Nephron (organoid): Measurements from ENCODE around the gene ELL.

Source experiments
- H3K27ac Mint-ChIP-seq, 3 experiments: 2 replicates each; pipeline ENCODE4 v1.8.0; 2020; ENCODE audit warnings: mixed read lengths in 3 of 3, mild to moderate bottlenecking in 2 of 3, moderate library complexity in 1 of 3
- H3K27me3 Mint-ChIP-seq: 2 replicates; pipeline ENCODE4 v1.8.0; 2021; ENCODE audit warnings: low read depth, mild to moderate bottlenecking, moderate library complexity, mixed read lengths
- H3K36me3 Mint-ChIP-seq: 2 replicates; pipeline ENCODE4 v1.8.0; 2020; ENCODE audit warnings: low read depth, mixed read lengths
- H3K4me1 Mint-ChIP-seq: 2 replicates; pipeline ENCODE4 v1.8.0; 2020; ENCODE audit warnings: mixed read lengths
- H3K4me3 Mint-ChIP-seq, 3 experiments: 2 replicates each; pipeline ENCODE4 v1.8.0; 2020; ENCODE audit warnings: mild to moderate bottlenecking in 3 of 3, mixed read lengths in 3 of 3, moderate library complexity in 2 of 3
- H3K9me3 Mint-ChIP-seq: 2 replicates; pipeline ENCODE4 v1.8.0; 2020; ENCODE audit warnings: mixed read lengths
- CTCF ChIP-seq, 3 experiments: fragments of 200-600 bp; sonication (generic); IDR thresholded peaks; one replicate each; pipeline ENCODE4 v1.5.0; 2021; ENCODE audit warnings: antibody characterized with exemption in 3 of 3; ENCODE audit not compliant: unreplicated experiment in 3 of 3

Gene ELL

GRCh38 chr19:18496167-18496979 lies 25.5 kb downstream of the ELL start:
- no peak for TF ChIP-seq CTCF (IDR thresholded peaks at IDR 0.05; ENCODE audit: unreplicated experiment in 3 of 3)
- Mint-ChIP-seq H3K4me1 (peaks cover 44% of the 10 kb centered on the region), H3K27me3 (no peaks in the 10 kb centered on the region), H3K4me3 (no peak overlapping the region), H3K9me3 (no peaks in the 10 kb centered on the region), H3K36me3 (no peaks in the 10 kb centered on the region), H3K27ac (no peak overlapping the region)

GRCh38 chr19:18495204-18495911 lies 26.5 kb downstream of the ELL start:
- Mint-ChIP-seq H3K4me3 (no peak overlapping the region), H3K27me3 (no peaks in the 10 kb centered on the region), H3K36me3 (no peaks in the 10 kb centered on the region), H3K4me1 (peaks cover 36% of the 10 kb centered on the region), H3K9me3 (no peaks in the 10 kb centered on the region), H3K27ac (no peak overlapping the region)
- TF ChIP-seq CTCF (IDR thresholded peaks at IDR 0.05; ENCODE audit: unreplicated experiment in 3 of 3) = no peak

- H3K9me3 Mint-ChIP-seq = no peaks in the 10 kb centered on the region
- H3K4me3 Mint-ChIP-seq = no peak overlapping the region
- H3K27me3 Mint-ChIP-seq = no peaks in the 10 kb centered on the region
- TF ChIP-seq CTCF (IDR thresholded peaks at IDR 0.05; ENCODE audit: unreplicated experiment in 3 of 3) = no peak
- H3K4me1 Mint-ChIP-seq = peaks cover 37% of the 10 kb centered on the region
- H3K27ac Mint-ChIP-seq = no peak overlapping the region
- no peaks in the 10 kb centered on the region for H3K36me3 Mint-ChIP-seq
These were observed 27.6 kb downstream of the ELL start for GRCh38 chr19:18494267-18494607.

- no peak for TF ChIP-seq CTCF (IDR thresholded peaks at IDR 0.05; ENCODE audit: unreplicated experiment in 3 of 3)
- H3K4me1 Mint-ChIP-seq = peaks cover 42% of the 10 kb centered on the region
- no peak overlapping the region for H3K4me3 Mint-ChIP-seq
- H3K9me3 Mint-ChIP-seq = no peaks in the 10 kb centered on the region
- peak overlapping the region; percentile 25 to 75 (median 45) for H3K27ac Mint-ChIP-seq
- H3K27me3 Mint-ChIP-seq = no peaks in the 10 kb centered on the region
- H3K36me3 Mint-ChIP-seq = no peaks in the 10 kb centered on the region
These were observed 28.2 kb downstream of the ELL start for GRCh38 chr19:18493440-18494266.

GRCh38 chr19:18491995-18492953 lies 29.6 kb downstream of the ELL start:
- H3K36me3 Mint-ChIP-seq = no peaks in the 10 kb centered on the region
- H3K27me3 Mint-ChIP-seq = no peaks in the 10 kb centered on the region
- peak overlapping the region in 1 of 3 experiments; percentile 41 for H3K27ac Mint-ChIP-seq
- no peaks in the 10 kb centered on the region for H3K9me3 Mint-ChIP-seq
- TF ChIP-seq CTCF (IDR thresholded peaks at IDR 0.05; ENCODE audit: unreplicated experiment in 3 of 3) = no peak
- no peak overlapping the region for H3K4me3 Mint-ChIP-seq
- H3K4me1 Mint-ChIP-seq = peaks cover 45% of the 10 kb centered on the region
